PC-3 (cell line): ENCODE data around the gene COL25A1. TPM values are rescaled to one million over a fixed set of nuclear protein-coding genes. Genes with fewer than 3 reads are reported as not detected.

Experiments
- ATAC-seq: fragments of 200-7000 bp; cut with Tn5 transposase; 2 replicates; pipeline ENCODE4 v1.9.1; 2020; ENCODE audit warnings: mild to moderate bottlenecking, moderate library complexity
- BruUV-seq: library from RNA; stranded (reverse); fragments of 400-500 nt; replicated peaks from 2 replicates; lab custom pipeline; 2021; lab: Mats Ljungman, UMichigan
- CTCF ChIA-PET: fragments of 300-600 bp; sonication (Branson Sonifier 250); formaldehyde crosslinking; loops from one replicate; lab custom pipeline; 2022; ENCODE audit warnings: antibody characterized with exemption; lab: Charles Lee
- POLR2A ChIA-PET: fragments of 300-600 bp; sonication (Branson Sonifier 250); formaldehyde crosslinking; loops from one replicate; lab custom pipeline; 2022; ENCODE audit warnings: antibody characterized with exemption; ENCODE audit not compliant: unreplicated experiment; lab: Charles Lee
- DNase-seq: peaks from one replicate; pipeline ENCODE4 v3.0.0-alpha.2; 2015
- H2AFZ ChIP-seq: fragments of 300-600 bp; sonication (generic); 2 replicates; pipeline ENCODE4 v1.6.0; 2016; ENCODE audit warnings: antibody characterized with exemption, low read length
- H3F3A ChIP-seq: fragments of 300-600 bp; sonication (generic); one replicate; pipeline ENCODE4 v1.6.0; 2017; ENCODE audit warnings: antibody characterized with exemption, low read length, control low read depth, mild to moderate bottlenecking; ENCODE audit not compliant: unreplicated experiment
- H3K27ac ChIP-seq: fragments of 300-600 bp; sonication (generic); 2 replicates; pipeline ENCODE4 v1.5.1; 2016; ENCODE audit warnings: mild to moderate bottlenecking, low read length
- H3K27me3 ChIP-seq: fragments of 300-600 bp; sonication (generic); 2 replicates; pipeline ENCODE4 v1.6.1; 2016; ENCODE audit warnings: low read length, mixed read lengths
- H3K36me3 ChIP-seq: fragments of 300-600 bp; sonication (generic); 2 replicates; pipeline ENCODE4 v1.6.1; 2016; ENCODE audit warnings: low read depth, mixed run types, low read length, mixed read lengths
- H3K4me1 ChIP-seq: fragments of 300-600 bp; sonication (generic); 2 replicates; pipeline ENCODE4 v1.5.1; 2016; ENCODE audit warnings: low read length; ENCODE audit not compliant: insufficient read depth
- H3K4me2 ChIP-seq: fragments of 300-600 bp; sonication (generic); 2 replicates; pipeline ENCODE4 v1.6.0; 2016; ENCODE audit warnings: low read length
- H3K4me3 ChIP-seq: fragments of 300-600 bp; sonication (generic); 2 replicates; pipeline ENCODE4 v1.5.1; 2016; ENCODE audit warnings: mild to moderate bottlenecking, low read length, mixed read lengths
- H3K79me2 ChIP-seq: fragments of 300-600 bp; sonication (generic); 2 replicates; pipeline ENCODE4 v1.6.1; 2017; ENCODE audit warnings: low read length, mixed read lengths
- H3K9ac ChIP-seq: fragments of 300-600 bp; sonication (generic); 2 replicates; pipeline ENCODE4 v1.6.0; 2016; ENCODE audit warnings: mild to moderate bottlenecking, low read length
- H3K9me2 ChIP-seq: fragments of 300-600 bp; sonication (generic); replicated peaks from 2 replicates; pipeline ENCODE4 v1.6.1; 2016; ENCODE audit warnings: mixed run types, low read length, mixed read lengths
- H3K9me3 ChIP-seq: fragments of 300-600 bp; sonication (generic); 2 replicates; pipeline ENCODE4 v1.6.1; 2016; ENCODE audit warnings: low read length, mixed read lengths
- H4K20me1 ChIP-seq: fragments of 300-600 bp; sonication (generic); 2 replicates; pipeline ENCODE4 v1.6.1; 2016; ENCODE audit warnings: low read length, mixed read lengths
- EZH2 ChIP-seq: fragments of 300-600 bp; sonication (generic); IDR thresholded peaks from one replicate; pipeline ENCODE4 v1.6.1; 2017; ENCODE audit warnings: antibody characterized with exemption, mild to moderate bottlenecking, low read length; ENCODE audit not compliant: unreplicated experiment
- EZH2phosphoT487 ChIP-seq: fragments of 300-600 bp; sonication (generic); IDR thresholded peaks from 2 replicates; pipeline ENCODE4 v1.6.1; 2018; ENCODE audit warnings: mild to moderate bottlenecking, antibody characterized with exemption, low read length, borderline replicate concordance
- intact Hi-C: fragments of 100-400 bp; cut with micrococcal nuclease; formaldehyde crosslinking; loops from 2 replicates; pipeline ENCODE4 v1.9.0; 2023
- total RNA-seq: library from RNA; depleted of rRNA; stranded (reverse); fragments of >200 nt; gene quantifications from 2 replicates; pipeline ENCODE4 v1.2.3, GENCODE V29; 2014
- TF ChIP-seq, protein P1 (sequence below): fragments of 300-600 bp; sonication (generic); conservative IDR thresholded peaks from 2 replicates; pipeline ENCODE4 v1.5.1; 2017; ENCODE audit warnings: antibody characterized with exemption, low read depth, mild to moderate bottlenecking, low read length

Gene COL25A1
- total RNA-seq, 1 experiment from 2014 or later = not detected

DNA sequence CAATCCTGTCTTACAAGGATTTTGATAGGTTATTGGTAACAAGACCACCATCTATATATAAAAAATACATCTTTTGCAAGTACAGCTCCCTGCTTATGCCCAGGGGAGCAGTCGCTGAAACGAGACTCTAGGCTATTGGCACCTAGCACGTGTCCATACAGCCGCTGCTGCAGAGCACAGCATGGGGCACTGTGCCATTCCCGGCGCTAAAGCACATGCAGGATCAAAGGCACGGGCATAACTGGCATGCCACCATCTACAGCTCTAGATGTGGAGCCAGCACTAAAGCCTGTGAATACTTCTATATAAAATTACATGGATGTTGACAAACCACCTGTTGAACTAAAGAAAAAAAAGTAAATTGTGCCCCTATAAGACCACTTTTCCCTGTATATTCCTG is 144.8 kb downstream of the COL25A1 start:
- H3K4me1 ChIP-seq = no peaks in the 10 kb centered on the region
- H3K27ac ChIP-seq = no peak overlapping the region
- POLR2A ChIA-PET = no interaction called here
- no peaks in the 10 kb centered on the region for H3K9me2 ChIP-seq
- H3K9me3 ChIP-seq = no peaks in the 10 kb centered on the region
- no peaks in the 10 kb centered on the region for H3K36me3 ChIP-seq
- no TSS peak for BruUV-seq
- no peak overlapping the region for H3K4me2 ChIP-seq
- TF ChIP-seq, protein P1, sequence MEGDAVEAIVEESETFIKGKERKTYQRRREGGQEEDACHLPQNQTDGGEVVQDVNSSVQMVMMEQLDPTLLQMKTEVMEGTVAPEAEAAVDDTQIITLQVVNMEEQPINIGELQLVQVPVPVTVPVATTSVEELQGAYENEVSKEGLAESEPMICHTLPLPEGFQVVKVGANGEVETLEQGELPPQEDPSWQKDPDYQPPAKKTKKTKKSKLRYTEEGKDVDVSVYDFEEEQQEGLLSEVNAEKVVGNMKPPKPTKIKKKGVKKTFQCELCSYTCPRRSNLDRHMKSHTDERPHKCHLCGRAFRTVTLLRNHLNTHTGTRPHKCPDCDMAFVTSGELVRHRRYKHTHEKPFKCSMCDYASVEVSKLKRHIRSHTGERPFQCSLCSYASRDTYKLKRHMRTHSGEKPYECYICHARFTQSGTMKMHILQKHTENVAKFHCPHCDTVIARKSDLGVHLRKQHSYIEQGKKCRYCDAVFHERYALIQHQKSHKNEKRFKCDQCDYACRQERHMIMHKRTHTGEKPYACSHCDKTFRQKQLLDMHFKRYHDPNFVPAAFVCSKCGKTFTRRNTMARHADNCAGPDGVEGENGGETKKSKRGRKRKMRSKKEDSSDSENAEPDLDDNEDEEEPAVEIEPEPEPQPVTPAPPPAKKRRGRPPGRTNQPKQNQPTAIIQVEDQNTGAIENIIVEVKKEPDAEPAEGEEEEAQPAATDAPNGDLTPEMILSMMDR = no peak
- no peak for TF ChIP-seq EZH2
- TF ChIP-seq EZH2phosphoT487 = no peak
- ATAC-seq (no peak), DNase-seq (no peak)
- no peak overlapping the region for H3K4me3 ChIP-seq
- intact Hi-C loops = no loop called here
- no peak overlapping the region for H3K9ac ChIP-seq
- H2AFZ ChIP-seq = no peak overlapping the region
- H3F3A ChIP-seq = no peaks in the 10 kb centered on the region
- H3K27me3 ChIP-seq = peaks cover 19% of the 10 kb centered on the region; the same call in 1 of the 2 replicates
- H4K20me1 ChIP-seq = no peaks in the 10 kb centered on the region
- CTCF ChIA-PET = no interaction called here
- H3K79me2 ChIP-seq = no peaks in the 10 kb centered on the region

DNA sequence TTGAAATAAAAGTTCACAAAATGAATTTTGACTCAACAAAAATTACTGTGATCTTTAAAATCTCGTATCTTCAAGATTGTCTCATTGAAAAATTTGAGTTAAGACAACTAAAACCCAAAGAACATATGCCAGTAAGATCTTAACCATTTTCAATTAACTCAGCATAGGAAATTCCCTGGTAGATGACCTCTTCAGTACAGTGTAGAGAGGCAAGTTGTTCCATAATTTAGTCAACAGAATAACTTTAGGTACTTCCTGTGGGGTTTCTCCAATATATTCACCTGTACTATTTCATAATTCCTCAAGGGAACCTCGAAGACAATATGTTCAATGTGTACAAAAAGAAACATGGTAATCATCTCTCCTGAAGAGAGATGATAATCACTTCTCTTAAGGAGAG is 145.3 kb downstream of the COL25A1 start:
- CTCF ChIA-PET = no interaction called here
- Histone ChIP-seq H3K4me2 (no peak overlapping the region), H3K27me3 (peaks cover 19% of the 10 kb centered on the region; the same call in 1 of the 2 replicates), H2AFZ (no peak overlapping the region), H3K4me3 (no peak overlapping the region), H3K9me2 (no peaks in the 10 kb centered on the region), H3K9ac (no peak overlapping the region), H3F3A (no peaks in the 10 kb centered on the region), H3K27ac (no peak overlapping the region), H3K79me2 (no peaks in the 10 kb centered on the region), H3K36me3 (no peaks in the 10 kb centered on the region), H3K4me1 (no peaks in the 10 kb centered on the region), H4K20me1 (no peaks in the 10 kb centered on the region), H3K9me3 (no peaks in the 10 kb centered on the region)
- ATAC-seq = no peak
- intact Hi-C loops = no loop called here
- no TSS peak for BruUV-seq
- TF ChIP-seq, protein P1 = no peak
- TF ChIP-seq EZH2 = no peak
- TF ChIP-seq EZH2phosphoT487 = no peak
- DNase-seq = no peak
- POLR2A ChIA-PET = no interaction called here

DNA sequence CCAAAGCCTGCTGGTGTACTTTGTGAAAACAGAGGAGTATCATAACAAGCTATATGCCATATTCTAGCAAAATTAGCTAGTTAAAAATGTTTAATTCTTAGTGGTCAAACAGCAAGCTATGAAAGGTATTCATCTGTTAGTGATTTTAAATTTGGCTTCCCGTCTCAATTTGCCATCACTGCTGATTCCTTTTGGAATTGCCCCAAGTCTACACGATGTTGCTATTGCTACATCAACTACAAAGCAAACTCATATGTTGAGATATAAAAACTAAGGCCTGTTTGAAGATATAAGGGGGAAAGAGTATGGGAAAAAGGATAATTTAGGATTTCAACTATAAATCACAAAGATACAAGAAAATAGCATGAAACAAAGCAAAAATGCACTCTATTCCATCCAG is 146.1 kb downstream of the COL25A1 start:
- H3K27me3 ChIP-seq = peaks cover 19% of the 10 kb centered on the region; the same call in 1 of the 2 replicates
- no peaks in the 10 kb centered on the region for H3K4me1 ChIP-seq
- POLR2A ChIA-PET = no interaction called here

More for the DNA sequence above, 146.1 kb downstream of the COL25A1 start:
- Histone ChIP-seq H3K79me2 (no peaks in the 10 kb centered on the region), H3K9ac (no peak overlapping the region), H3K9me2 (no peaks in the 10 kb centered on the region), H3K4me2 (no peak overlapping the region), H3K27ac (no peak overlapping the region), H3K9me3 (no peaks in the 10 kb centered on the region), H3K36me3 (no peaks in the 10 kb centered on the region), H3F3A (no peaks in the 10 kb centered on the region), H3K4me3 (no peak overlapping the region), H2AFZ (no peak overlapping the region), H4K20me1 (no peaks in the 10 kb centered on the region)
- DNase-seq = no peak
- intact Hi-C loops = no loop called here
- CTCF ChIA-PET = no interaction called here
- no peak for TF ChIP-seq EZH2
- TF ChIP-seq, protein P1 = no peak
- ATAC-seq = no peak
- BruUV-seq = no TSS peak
